ENCODE results near the gene FAM241B. TPM values are rescaled to one million over a fixed set of nuclear protein-coding genes. Genes with fewer than 3 reads are reported as not detected.

The FAM241B gene
- total RNA-seq, 1 experiment from 2014 or later, result 13.7 TPM

DNA sequence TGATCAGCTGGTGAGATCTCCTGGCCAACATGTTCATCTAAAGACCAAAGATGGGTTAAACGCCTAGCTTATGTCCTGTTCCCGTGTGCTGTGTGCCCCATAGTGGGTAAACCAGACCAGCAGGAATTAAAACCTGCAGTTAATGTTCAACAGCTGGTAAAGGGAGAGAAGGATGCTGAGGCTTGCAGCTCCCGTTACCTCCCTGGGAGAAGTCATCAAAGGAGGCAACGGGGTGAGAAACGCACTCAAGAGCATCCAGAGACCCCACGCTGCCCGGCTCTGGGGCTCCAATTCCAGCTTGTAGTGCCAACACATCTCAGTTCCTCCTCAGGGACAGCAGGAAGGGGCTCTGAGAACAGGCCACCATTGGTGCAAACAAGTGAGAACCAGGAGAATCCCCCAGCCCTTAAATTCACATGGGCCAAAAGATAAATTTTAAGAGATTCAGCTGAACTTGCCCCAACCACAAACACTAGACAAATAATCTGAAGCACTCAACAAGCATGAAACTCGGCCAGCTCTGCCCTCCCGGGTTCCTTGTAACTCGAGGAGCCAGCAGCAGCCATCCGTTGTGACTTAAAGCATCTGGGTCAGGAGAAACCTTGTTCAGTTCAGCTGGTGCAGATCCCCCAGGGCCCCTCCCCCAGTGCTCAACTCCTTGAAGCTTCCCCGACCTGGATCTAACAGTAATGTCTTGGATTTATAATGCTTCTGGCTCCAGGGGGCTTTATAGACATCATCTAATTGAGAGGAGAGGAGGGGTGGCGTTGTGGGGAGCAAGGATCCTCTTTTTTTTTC lies 29.4 kb downstream of the FAM241B start:
- H3K79me1 ChIP-seq (ENCODE audit: insufficient read depth, low read depth, low read length, poor library complexity, severe bottlenecking), result no peaks in the 10 kb centered on the region

More for the DNA sequence above, 29.4 kb downstream of the FAM241B start:
- H2BK12ac ChIP-seq (ENCODE audit: insufficient read length, low read depth, low read length), result no peak overlapping the region
- no peak overlapping the region for H3K23ac ChIP-seq (ENCODE audit: insufficient read length, low read depth, low read length)
- no CpG with 5 or more reads among the region's 13 CpGs for WGBS (ENCODE audit: extremely low coverage, insufficient read length, low lambda C conversion rate)
- no peak overlapping the region for H2BK120ac ChIP-seq (ENCODE audit: low read depth, low read length, poor library complexity, severe bottlenecking)
- no peak for DNase-seq
- H3T11ph ChIP-seq (ENCODE audit: low read length), result no peak overlapping the region
- Mint-ChIP-seq H3K9me3 (no peaks in the 10 kb centered on the region), H3K4me3 (no peak overlapping the region), H3K27ac (no peak overlapping the region), H3K36me3 (ENCODE audit: insufficient read depth in 1 of 3, low read depth in 3 of 3) (no peaks in the 10 kb centered on the region), H3K4me1 (peaks cover 53 to 59% of the 10 kb centered on the region in 2 experiments), H3K27me3 (ENCODE audit: low read depth) (peaks cover 18% of the 10 kb centered on the region)
- TF ChIP-seq, protein P1, sequence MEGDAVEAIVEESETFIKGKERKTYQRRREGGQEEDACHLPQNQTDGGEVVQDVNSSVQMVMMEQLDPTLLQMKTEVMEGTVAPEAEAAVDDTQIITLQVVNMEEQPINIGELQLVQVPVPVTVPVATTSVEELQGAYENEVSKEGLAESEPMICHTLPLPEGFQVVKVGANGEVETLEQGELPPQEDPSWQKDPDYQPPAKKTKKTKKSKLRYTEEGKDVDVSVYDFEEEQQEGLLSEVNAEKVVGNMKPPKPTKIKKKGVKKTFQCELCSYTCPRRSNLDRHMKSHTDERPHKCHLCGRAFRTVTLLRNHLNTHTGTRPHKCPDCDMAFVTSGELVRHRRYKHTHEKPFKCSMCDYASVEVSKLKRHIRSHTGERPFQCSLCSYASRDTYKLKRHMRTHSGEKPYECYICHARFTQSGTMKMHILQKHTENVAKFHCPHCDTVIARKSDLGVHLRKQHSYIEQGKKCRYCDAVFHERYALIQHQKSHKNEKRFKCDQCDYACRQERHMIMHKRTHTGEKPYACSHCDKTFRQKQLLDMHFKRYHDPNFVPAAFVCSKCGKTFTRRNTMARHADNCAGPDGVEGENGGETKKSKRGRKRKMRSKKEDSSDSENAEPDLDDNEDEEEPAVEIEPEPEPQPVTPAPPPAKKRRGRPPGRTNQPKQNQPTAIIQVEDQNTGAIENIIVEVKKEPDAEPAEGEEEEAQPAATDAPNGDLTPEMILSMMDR (conservative IDR thresholded peaks at IDR 0.05), result no peak
- H2BK20ac ChIP-seq (ENCODE audit: low read depth, low read length, poor library complexity, severe bottlenecking), result no peak overlapping the region
- no peak overlapping the region for H4K5ac ChIP-seq (ENCODE audit: insufficient read length, low read depth, low read length)
- no peaks in the 10 kb centered on the region for H3K79me2 ChIP-seq (ENCODE audit: insufficient read depth, low read length)
- no peak overlapping the region for H2AK5ac ChIP-seq (ENCODE audit: insufficient read length, low read length)
- H4K20me1 ChIP-seq (ENCODE audit: control insufficient read depth, insufficient read depth, insufficient read length), result peaks cover 2% of the 10 kb centered on the region
- H3K14ac ChIP-seq (ENCODE audit: insufficient read depth, low read length), result no peak overlapping the region
- no peak overlapping the region for H3K56ac ChIP-seq (ENCODE audit: insufficient read length, low read depth, low read length)
- no peak overlapping the region for H2BK5ac ChIP-seq (ENCODE audit: insufficient read length, low read length)
- H3K27ac ChIP-seq (ENCODE audit: insufficient read length, low read depth, low read length), result no peak overlapping the region
- H2BK15ac ChIP-seq (ENCODE audit: low read depth, low read length), result no peak overlapping the region
- no peak overlapping the region for H3K4ac ChIP-seq (ENCODE audit: low read depth, low read length)
- no peak overlapping the region for H3K18ac ChIP-seq (ENCODE audit: insufficient read length, low read depth, low read length)
- H2AFZ ChIP-seq (ENCODE audit: low read length), result no peak overlapping the region
- no peak overlapping the region for H4K91ac ChIP-seq (ENCODE audit: insufficient read length, low read depth, low read length)
- peaks cover 3% of the 10 kb centered on the region; the same call in 1 of the 2 replicates for H3K4me1 ChIP-seq (ENCODE audit: insufficient read depth, low read length)
- H3K9ac ChIP-seq (ENCODE audit: extremely low read depth, insufficient read length, low read length), result no peak overlapping the region
- H3K9me3 ChIP-seq (ENCODE audit: control insufficient read depth, low read depth, low read length), result no peaks in the 10 kb centered on the region
- no peaks in the 10 kb centered on the region for H3K27me3 ChIP-seq (ENCODE audit: insufficient read depth, low read length)
- no peak overlapping the region for H4K8ac ChIP-seq (replicated peaks; ENCODE audit: insufficient read length, low read depth, low read length)
- no peaks in the 10 kb centered on the region for H3K23me2 ChIP-seq (ENCODE audit: insufficient read length, low read depth, low read length, poor library complexity, severe bottlenecking)
- H3K4me2 ChIP-seq (ENCODE audit: insufficient read depth, insufficient read length, low read length), result no peak overlapping the region

Data from H9 (cell line).